GM12878 (cell line): ENCODE data around the gene R3HDM1. TPM values are rescaled to one million over a fixed set of nuclear protein-coding genes. Genes with fewer than 3 reads are reported as not detected.

Experiments used
- ATAC-seq: fragments of 200-7000 bp; cut with Tn5 transposase; 3 replicates; pipeline ENCODE4 v1.9.1; 2020; ENCODE audit warnings: mild to moderate bottlenecking, moderate library complexity
- BruUV-seq: library from RNA; stranded (reverse); fragments of 400-500 nt; replicated peaks from 2 replicates; lab custom pipeline; 2021; lab: Mats Ljungman, UMichigan
- CTCF ChIA-PET: fragments of 300-600 bp; sonication (Branson Sonifier 250); formaldehyde crosslinking; extraction: SDS; loops from one replicate; lab custom pipeline; 2021; ENCODE audit warnings: inconsistent platforms; lab: Yijun Ruan, JAX
- POLR2A ChIA-PET: fragments of 350-600 bp; formaldehyde crosslinking; extraction: SDS; loops from one replicate; lab custom pipeline; 2021; ENCODE audit warnings: inconsistent platforms; lab: Charles Lee
- RAD21 ChIA-PET: fragments of 300-600 bp; sonication (Branson Sonifier 250); formaldehyde crosslinking; loops from one replicate; lab custom pipeline; 2023; ENCODE audit warnings: antibody characterized with exemption; ENCODE audit not compliant: unreplicated experiment; lab: Charles Lee
- SMC1A ChIA-PET: fragments of 300-600 bp; sonication (Branson Sonifier 250); formaldehyde crosslinking; loops from one replicate; lab custom pipeline; 2023; ENCODE audit not compliant: unreplicated experiment, uncharacterized antibody; lab: Charles Lee
- DNase-seq: peaks from one replicate; pipeline ENCODE4 v3.0.0-alpha.2; 2011; ENCODE audit warnings: low read depth, low spot score
- FAIRE-seq: peaks from 3 replicates; lab custom pipeline; 2011; peaks lifted over from hg19 to GRCh38; lab: Jason Lieb, UNC
- H2AFZ ChIP-seq: 2 replicates; pipeline ENCODE4 v1.6.0; 2011; ENCODE audit warnings: low read depth, low read length, control low read depth; ENCODE audit not compliant: control insufficient read depth
- H3K27ac ChIP-seq: 2 replicates; pipeline ENCODE4 v1.5.1; 2011; ENCODE audit warnings: control low read depth; ENCODE audit not compliant: control insufficient read depth, insufficient read depth
- H3K27me3 ChIP-seq, 2 experiments: replicated peaks in 1 of 2; 2 replicates each; pipeline versions ENCODE4 v1.6.0 to v1.6.1; 2011; ENCODE audit warnings: low read length in 1 of 2; ENCODE audit not compliant: control insufficient read depth in 2 of 2, insufficient read depth in 2 of 2
- H3K36me3 ChIP-seq, 2 experiments: 2 replicates each; pipeline ENCODE4 v1.5.1; 2011; ENCODE audit warnings: low read length in 1 of 2; ENCODE audit not compliant: control insufficient read depth in 2 of 2, insufficient read depth in 2 of 2
- H3K4me1 ChIP-seq: 2 replicates; pipeline ENCODE4 v1.6.1; 2011; ENCODE audit warnings: mild to moderate bottlenecking, low read length, moderate library complexity, mixed read lengths; ENCODE audit not compliant: control insufficient read depth, insufficient read depth
- H3K4me2 ChIP-seq: 2 replicates; pipeline ENCODE4 v1.6.0; 2011; ENCODE audit warnings: control low read depth; ENCODE audit not compliant: control insufficient read depth, insufficient read depth
- H3K4me3 ChIP-seq: fragments of 200-600 bp; sonication (generic); 2 replicates; pipeline ENCODE4 v1.5.1; 2016
- H3K79me2 ChIP-seq: 2 replicates; pipeline ENCODE4 v1.6.0; 2011; ENCODE audit warnings: low read length; ENCODE audit not compliant: control insufficient read depth, insufficient read depth
- H3K9ac ChIP-seq: 2 replicates; pipeline ENCODE4 v1.8.0; 2011; ENCODE audit warnings: low read length, control low read depth, mixed read lengths; ENCODE audit not compliant: control insufficient read depth, insufficient read depth
- H3K9me3 ChIP-seq: replicated peaks from 3 replicates; pipeline ENCODE4 v1.5.1; 2011; ENCODE audit warnings: mild to moderate bottlenecking, low read length; ENCODE audit not compliant: control insufficient read depth, insufficient read depth
- H4K20me1 ChIP-seq: 2 replicates; pipeline ENCODE4 v1.6.0; 2011; ENCODE audit not compliant: control insufficient read depth, insufficient read depth
- CHD1 ChIP-seq: IDR thresholded peaks from 2 replicates; pipeline ENCODE4 v1.6.1; 2012; ENCODE audit warnings: low read depth, low read length, improper control_type of control experiment
- HDAC6 ChIP-seq: fragments of 200-600 bp; sonication (generic); IDR thresholded peaks from one replicate; pipeline ENCODE4 v1.8.0; 2017; ENCODE audit warnings: antibody characterized with exemption; ENCODE audit not compliant: unreplicated experiment
- PRDM15 ChIP-seq: fragments of 450-650 bp; formaldehyde crosslinking; IDR thresholded peaks from 2 replicates; pipeline ENCODE4 v1.4.0; 2020; ENCODE audit warnings: mild to moderate bottlenecking, moderate library complexity
- RB1 ChIP-seq: fragments of 450-650 bp; formaldehyde crosslinking; IDR thresholded peaks from 2 replicates; pipeline ENCODE4 v1.6.1; 2017; ENCODE audit warnings: mild to moderate bottlenecking, borderline replicate concordance
- SMC3 ChIP-seq: IDR thresholded peaks from 2 replicates; pipeline ENCODE4 v1.6.1; 2011; ENCODE audit warnings: low read length, improper control_type of control experiment, borderline replicate concordance
- WGBS: methylation state at CpG from one replicate; pipeline ENCODE4 v1.1.6; 2016; ENCODE audit warnings: low lambda C conversion rate; ENCODE audit not compliant: insufficient replicate concordance, insufficient coverage; ENCODE audit errors: missing lambda C conversion rate; 5-methylcytosine and 5-hydroxymethylcytosine counted together
- in situ Hi-C: fragments of 300-500 bp; cut with MboI; formaldehyde crosslinking; loops from 9 replicates; pipeline ENCODE4 v1.14.3; 2018; ENCODE audit warnings: mixed read lengths
- intact Hi-C: fragments of 100-400 bp; cut with micrococcal nuclease; formaldehyde crosslinking; loops from one replicate; pipeline ENCODE4 v1.14.2; 2022; ENCODE audit not compliant: unreplicated experiment
- polyA plus RNA-seq, 11 experiments: library from polyadenylated mRNA; depleted of rRNA in 4 of 11; unstranded in 6 of 11; stranded (reverse) in 5 of 11; fragments of >200 nt; fragmentation: Nextera tagmentation in 4 of 11; fragmentation: Illumina TruSeq in 1 of 11; extraction: Ambion mirVana in 4 of 11; extraction: Trizol in 1 of 11; gene quantifications; 1 replicate in 1 of 11; 2 replicates in 10 of 11; pipeline versions ENCODE4 v1.2.1 to v1.2.3, GENCODE V29; 2011 to 2016; ENCODE audit warnings: inconsistent platforms in 2 of 11, missing spikeins in 2 of 11, low read depth in 1 of 11
- total RNA-seq, 4 experiments: library from RNA; depleted of rRNA in 3 of 4; stranded (reverse); fragments of >200 nt in 3 of 4; fragmentation: Illumina TruSeq in 1 of 4; extraction: Trizol in 1 of 4; gene quantifications; 2 replicates each; pipeline versions ENCODE4 v1.2.1 to v1.2.3, GENCODE V29; 2013 to 2021

Gene R3HDM1
- total and polyA plus RNA-seq, 10 of the 15 experiments (the other 5 are each of a cell fraction or from before 2014, with no cell fraction given), result 16.8 to 89.6 (median 47.7) TPM

DNA sequence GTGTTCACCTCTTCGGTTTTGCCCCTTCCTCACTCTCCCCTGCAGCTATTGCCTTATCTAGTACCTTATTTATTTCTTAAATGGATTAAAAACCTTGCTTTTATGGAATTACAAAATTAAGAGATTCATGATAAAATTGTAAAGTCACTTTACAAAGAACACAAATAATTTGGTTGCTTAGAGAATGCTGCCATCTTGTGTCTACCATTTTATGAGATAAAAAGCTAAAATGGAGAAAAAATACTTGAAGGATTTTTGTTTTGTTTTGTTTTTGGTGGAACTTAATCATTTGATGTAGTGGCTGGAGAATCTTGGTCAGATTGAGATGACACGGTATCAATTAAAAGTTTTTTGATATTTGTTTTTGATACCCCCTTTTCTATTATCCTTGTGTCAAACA, 69.6 kb downstream of the R3HDM1 start:
- peak; percentile 13 for FAIRE-seq
- in situ Hi-C loops (no loop called here), intact Hi-C loops (no loop called here)
- Histone ChIP-seq H3K9ac (no peak overlapping the region), H3K4me2 (no peak overlapping the region), H3K27me3 (no peaks in the 10 kb centered on the region), H3K9me3 (no peaks in the 10 kb centered on the region), H3K36me3 (peaks cover under 1 to 9% of the 10 kb centered on the region in 2 experiments), H2AFZ (no peak overlapping the region), H3K4me1 (no peaks in the 10 kb centered on the region), H4K20me1 (no peaks in the 10 kb centered on the region), H3K27ac (no peak overlapping the region), H3K79me2 (no peaks in the 10 kb centered on the region), H3K4me3 (no peak overlapping the region)
- 81% methylated on average over 2 of the region's 2 CpGs for WGBS
- TF ChIP-seq RB1 (no peak), PRDM15 (CRISPR knock-in tag) (no peak), SMC3 (peak; percentile 12; the same call in 1 of the 2 replicates), HDAC6 (no peak), CHD1 (no peak)
- ChIA-PET CTCF (interaction anchor here (0.9 to 5.0 kb wide), 8 partner anchors 8 to 612 kb away, joined by 3 to 21 read pairs (median 4); no protein-coding TSS in a partner anchor), RAD21 (interaction anchor here (0.7 to 1.8 kb wide), 3 partner anchors 109 to 597 kb away, joined by 4 to 8 read pairs (median 4); no protein-coding TSS in a partner anchor), SMC1A (interaction anchor here (1.1 to 2.5 kb wide), 5 partner anchors 9 to 597 kb away, joined by 4 to 11 read pairs (median 5); no protein-coding TSS in a partner anchor), POLR2A (no interaction called here)
- no peak for ATAC-seq
- BruUV-seq, result no TSS peak
- DNase-seq, result no peak
